ENCODE data around the gene PAQR8. TPM values are rescaled to one million over a fixed set of nuclear protein-coding genes. Genes with fewer than 3 reads are reported as not detected.
"Not testable (repeated sequence)": the region's sequence is repeated elsewhere in the genome, so short reads cannot be mapped to it uniquely, and the experiment has no call there.

Gene PAQR8
- polyA plus RNA-seq, 1 donor = 36.1 TPM

DNA sequence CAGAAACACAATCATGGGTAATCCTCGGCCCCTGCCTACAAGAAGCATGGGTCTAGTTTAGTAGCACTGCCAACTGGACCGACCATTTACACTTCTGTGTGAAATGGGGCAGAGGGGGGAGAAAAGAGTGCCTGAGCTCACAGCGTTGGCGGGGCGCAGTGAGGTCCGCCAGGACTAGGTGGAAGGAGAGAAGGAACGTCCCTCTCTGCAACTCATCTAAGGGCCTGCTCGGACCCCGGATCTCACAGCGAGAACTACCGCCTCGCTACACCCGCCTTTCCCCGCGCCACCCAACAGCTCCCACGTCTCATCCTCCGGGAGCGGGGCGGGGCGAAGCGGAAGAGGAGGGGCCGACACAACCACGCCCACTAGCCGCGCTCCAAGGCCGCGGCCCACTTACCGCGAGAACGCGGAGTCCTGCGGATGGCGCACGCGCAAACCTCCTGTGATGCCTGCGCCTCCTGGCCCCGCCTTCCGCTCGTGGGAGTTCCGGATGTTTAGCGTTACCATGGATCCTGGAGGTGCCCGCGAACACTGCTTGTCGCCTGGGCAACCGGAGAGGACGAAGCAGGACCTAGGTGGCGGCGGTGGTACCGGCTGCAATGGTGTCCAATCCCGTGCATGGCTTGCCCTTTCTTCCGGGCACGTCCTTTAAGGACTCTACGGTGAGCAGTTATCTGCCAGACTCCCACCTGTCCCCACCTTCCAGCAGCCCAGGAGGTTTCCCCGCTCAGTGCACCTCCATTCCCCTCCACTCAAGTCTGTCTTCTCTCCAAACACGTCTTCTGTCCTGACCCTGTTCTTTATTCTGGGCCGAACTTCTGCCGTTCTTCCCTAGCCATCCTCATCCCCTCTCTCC is 58.1 kb downstream of the PAQR8 start, which contains the start of gene EFHC1:
EFHC1 (plus strand) TSS at position 534 of the 859 bp plus-strand sequence; CDS start at position 603, 69 bp downstream.
- Histone ChIP-seq H3K4me3 (ENCODE audit: low read length) (peak within 1 kb of the TSS; percentile 68), H3K9me3 (ENCODE audit: control insufficient read depth, low read depth, low read length) (no peaks in the 10 kb centered on the region), H3K4me1 (ENCODE audit: control insufficient read depth, insufficient read depth, low read length) (peaks cover 11% of the 10 kb centered on the region), H3K27me3 (ENCODE audit: control insufficient read depth, insufficient read depth, low read length) (no peaks in the 10 kb centered on the region), H3K27ac (ENCODE audit: low read length) (peak within 1 kb of the TSS; percentile 82), H3K36me3 (ENCODE audit: control insufficient read depth, insufficient read depth, low read length) (peaks cover 4% of the 10 kb centered on the region)
- whole genome bisulfite sequencing (ENCODE audit: insufficient coverage, low lambda C conversion rate) = 5% methylated on average over 4 of the region's 57 CpGs
- peak; percentile 98 to 99 for DNase-seq

- peak in 1 of 2 donors; percentile 68 for DNase-seq
- H3K27me3 ChIP-seq (ENCODE audit: control insufficient read depth, insufficient read depth, low read length) = no peaks in the 10 kb centered on the region
- WGBS (ENCODE audit: insufficient coverage, low lambda C conversion rate) = 6% methylated on average over 17 of the region's 21 CpGs
These were observed 58.9 kb downstream of the PAQR8 start for GRCh38 chr6:52420668-52421358.

GRCh38 chr6:52422156-52422555 is 60.2 kb downstream of the PAQR8 start:
- H3K27ac ChIP-seq (ENCODE audit: low read length) = no peak overlapping the region
- H3K36me3 ChIP-seq (ENCODE audit: control insufficient read depth, insufficient read depth, low read length) = peaks cover 7% of the 10 kb centered on the region
- no peaks in the 10 kb centered on the region for H3K9me3 ChIP-seq (ENCODE audit: control insufficient read depth, low read depth, low read length)
- 100% methylated on average over 1 of the region's 2 CpGs for WGBS (ENCODE audit: insufficient coverage, low lambda C conversion rate)
- DNase-seq = no peak
- H3K4me3 ChIP-seq (ENCODE audit: low read length) = no peak overlapping the region
- H3K4me1 ChIP-seq (ENCODE audit: control insufficient read depth, insufficient read depth, low read length) = peaks cover 7% of the 10 kb centered on the region
- no peaks in the 10 kb centered on the region for H3K27me3 ChIP-seq (ENCODE audit: control insufficient read depth, insufficient read depth, low read length)

More at GRCh38 chr6:52420668-52421358, 58.9 kb downstream of the PAQR8 start:
- Histone ChIP-seq H3K36me3 (ENCODE audit: control insufficient read depth, insufficient read depth, low read length) (peaks cover 4% of the 10 kb centered on the region), H3K4me3 (ENCODE audit: low read length) (peak overlapping the region; percentile 68), H3K9me3 (ENCODE audit: control insufficient read depth, low read depth, low read length) (no peaks in the 10 kb centered on the region), H3K4me1 (ENCODE audit: control insufficient read depth, insufficient read depth, low read length) (peaks cover 11% of the 10 kb centered on the region), H3K27ac (ENCODE audit: low read length) (peak overlapping the region; percentile 69)

GRCh38 chr6:52423448-52423847 is 61.5 kb downstream of the PAQR8 start:
- H3K9me3 ChIP-seq (ENCODE audit: control insufficient read depth, low read depth, low read length) = no peaks in the 10 kb centered on the region
- no peak overlapping the region for H3K27ac ChIP-seq (ENCODE audit: low read length)
- peaks cover 4% of the 10 kb centered on the region for H3K4me1 ChIP-seq (ENCODE audit: control insufficient read depth, insufficient read depth, low read length)
- H3K4me3 ChIP-seq (ENCODE audit: low read length) = no peak overlapping the region
- no peaks in the 10 kb centered on the region for H3K27me3 ChIP-seq (ENCODE audit: control insufficient read depth, insufficient read depth, low read length)
- WGBS (ENCODE audit: insufficient coverage, low lambda C conversion rate) = no CpG with 5 or more reads among the region's 3 CpGs
- DNase-seq = no peak
- peaks cover 7% of the 10 kb centered on the region for H3K36me3 ChIP-seq (ENCODE audit: control insufficient read depth, insufficient read depth, low read length)

DNA sequence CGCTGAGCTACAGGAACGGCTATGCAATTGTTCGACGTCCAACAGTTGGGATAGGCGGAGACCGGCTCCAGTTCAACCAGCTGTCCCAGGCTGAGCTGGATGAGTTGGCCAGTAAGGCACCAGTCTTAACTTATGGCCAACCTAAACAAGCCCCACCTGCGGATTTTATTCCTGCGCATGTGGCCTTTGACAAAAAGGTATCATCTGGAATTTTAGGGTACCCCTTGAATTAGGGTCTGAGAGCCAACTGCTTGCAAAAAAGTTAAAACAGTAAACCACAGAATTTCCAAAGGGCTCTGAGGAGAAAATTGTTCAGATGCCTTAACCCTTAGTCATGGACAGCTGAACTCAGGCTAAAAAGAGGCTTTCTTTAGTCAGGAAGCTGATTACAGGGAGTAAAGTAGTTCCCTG is 62.0 kb downstream of the PAQR8 start:
- H3K27me3 ChIP-seq (ENCODE audit: control insufficient read depth, insufficient read depth, low read length) = no peaks in the 10 kb centered on the region
- H3K9me3 ChIP-seq (ENCODE audit: control insufficient read depth, low read depth, low read length) = no peaks in the 10 kb centered on the region
- no CpG with 5 or more reads among the region's 8 CpGs for WGBS (ENCODE audit: insufficient coverage, low lambda C conversion rate)
- H3K4me3 ChIP-seq (ENCODE audit: low read length) = no peak overlapping the region
- H3K36me3 ChIP-seq (ENCODE audit: control insufficient read depth, insufficient read depth, low read length) = peaks cover 7% of the 10 kb centered on the region
- no peak for DNase-seq
- H3K27ac ChIP-seq (ENCODE audit: low read length) = no peak overlapping the region
- H3K4me1 ChIP-seq (ENCODE audit: control insufficient read depth, insufficient read depth, low read length) = peaks cover 4% of the 10 kb centered on the region

- Histone ChIP-seq H3K4me3 (ENCODE audit: low read length) (no peak overlapping the region), H3K4me1 (ENCODE audit: control insufficient read depth, insufficient read depth, low read length) (no peaks in the 10 kb centered on the region), H3K9me3 (ENCODE audit: control insufficient read depth, low read depth, low read length) (no peaks in the 10 kb centered on the region), H3K36me3 (ENCODE audit: control insufficient read depth, insufficient read depth, low read length) (peaks cover 7% of the 10 kb centered on the region), H3K27ac (ENCODE audit: low read length) (no peak overlapping the region), H3K27me3 (ENCODE audit: control insufficient read depth, insufficient read depth, low read length) (no peaks in the 10 kb centered on the region)
- DNase-seq = no peak
- WGBS (ENCODE audit: insufficient coverage, low lambda C conversion rate) = no CpG with 5 or more reads among the region's 2 CpGs
These were observed 62.6 kb downstream of the PAQR8 start for GRCh38 chr6:52424513-52424912.

DNA sequence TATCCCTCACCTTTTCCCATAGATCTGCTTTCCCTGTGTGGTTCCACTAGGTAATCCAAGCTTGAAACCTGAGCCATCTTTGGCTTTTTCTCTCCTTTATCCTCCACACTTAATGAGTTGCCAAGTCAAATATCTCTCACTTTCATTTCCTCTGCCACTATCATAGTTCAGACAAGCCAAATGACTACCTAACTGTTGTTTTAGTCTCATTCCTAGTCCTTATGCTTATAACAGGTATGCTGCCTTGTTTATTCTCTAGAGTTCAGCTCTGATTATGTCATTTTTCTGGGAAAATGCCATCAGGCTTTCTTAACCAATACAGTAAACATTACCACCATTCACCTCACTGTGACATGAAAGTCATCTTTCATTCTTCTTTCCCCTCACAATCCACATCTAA is 64.7 kb downstream of the PAQR8 start:
- no peak for DNase-seq
- Histone ChIP-seq H3K9me3 (ENCODE audit: control insufficient read depth, low read depth, low read length) (no peaks in the 10 kb centered on the region), H3K36me3 (ENCODE audit: control insufficient read depth, insufficient read depth, low read length) (peaks cover 7% of the 10 kb centered on the region), H3K27ac (ENCODE audit: low read length) (no peak overlapping the region), H3K4me3 (ENCODE audit: low read length) (no peak overlapping the region), H3K4me1 (ENCODE audit: control insufficient read depth, insufficient read depth, low read length) (no peaks in the 10 kb centered on the region), H3K27me3 (ENCODE audit: control insufficient read depth, insufficient read depth, low read length) (no peaks in the 10 kb centered on the region)

GRCh38 chr6:52433294-52433693 is 71.3 kb downstream of the PAQR8 start:
- H3K4me3 ChIP-seq (ENCODE audit: low read length); DNase-seq; H3K9me3 ChIP-seq (ENCODE audit: control insufficient read depth, low read depth, low read length); H3K4me1 ChIP-seq (ENCODE audit: control insufficient read depth, insufficient read depth, low read length); H3K27me3 ChIP-seq (ENCODE audit: control insufficient read depth, insufficient read depth, low read length); H3K27ac ChIP-seq (ENCODE audit: low read length); H3K36me3 ChIP-seq (ENCODE audit: control insufficient read depth, insufficient read depth, low read length): not testable (repeated sequence)
- no CpG with 5 or more reads among the region's 4 CpGs for WGBS (ENCODE audit: insufficient coverage, low lambda C conversion rate)

DNA sequence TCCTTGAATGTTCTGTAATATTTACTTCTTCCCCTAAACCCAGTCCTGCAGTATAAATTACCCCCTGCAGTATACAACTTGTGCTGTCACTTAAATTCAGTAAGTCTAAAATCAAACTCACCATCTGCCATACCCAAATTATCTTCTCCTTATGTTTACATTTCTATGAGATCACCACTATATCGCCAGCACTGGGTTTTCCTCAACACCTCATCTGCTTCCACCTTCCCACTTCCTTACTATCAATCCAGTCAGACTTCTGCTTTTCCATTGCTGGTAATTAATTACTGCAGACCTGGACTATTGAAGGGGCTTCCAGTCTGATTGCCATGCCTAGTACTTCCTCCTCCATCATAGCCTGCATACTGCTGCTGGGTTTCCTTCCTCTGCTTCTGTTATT is 73.4 kb downstream of the PAQR8 start:
- Histone ChIP-seq H3K4me3 (ENCODE audit: low read length) (no peak overlapping the region), H3K27me3 (ENCODE audit: control insufficient read depth, insufficient read depth, low read length) (no peaks in the 10 kb centered on the region), H3K36me3 (ENCODE audit: control insufficient read depth, insufficient read depth, low read length) (peaks cover 2% of the 10 kb centered on the region), H3K9me3 (ENCODE audit: control insufficient read depth, low read depth, low read length) (no peaks in the 10 kb centered on the region), H3K27ac (ENCODE audit: low read length) (no peak overlapping the region), H3K4me1 (ENCODE audit: control insufficient read depth, insufficient read depth, low read length) (no peaks in the 10 kb centered on the region)
- no peak for DNase-seq
- 38% methylated on average over 1 of the region's 1 CpG for WGBS (ENCODE audit: insufficient coverage, low lambda C conversion rate)

GRCh38 chr6:52438926-52439325 is 77.0 kb downstream of the PAQR8 start:
- H3K27me3 ChIP-seq (ENCODE audit: control insufficient read depth, insufficient read depth, low read length) = no peaks in the 10 kb centered on the region
- 95% methylated on average over 2 of the region's 2 CpGs for WGBS (ENCODE audit: insufficient coverage, low lambda C conversion rate)
- H3K36me3 ChIP-seq (ENCODE audit: control insufficient read depth, insufficient read depth, low read length) = peaks cover under 1% of the 10 kb centered on the region
- H3K27ac ChIP-seq (ENCODE audit: low read length) = no peak overlapping the region
- DNase-seq = no peak
- no peaks in the 10 kb centered on the region for H3K9me3 ChIP-seq (ENCODE audit: control insufficient read depth, low read depth, low read length)
- no peaks in the 10 kb centered on the region for H3K4me1 ChIP-seq (ENCODE audit: control insufficient read depth, insufficient read depth, low read length)
- H3K4me3 ChIP-seq (ENCODE audit: low read length) = no peak overlapping the region
